OCI-M1 (cell line): ENCODE measurements around the gene FERD3L.

Source experiments
- DNase-seq: peaks from one replicate; lab custom pipeline; 2025; lab: John Stamatoyannopoulos, UW

FERD3L gene

DNA sequence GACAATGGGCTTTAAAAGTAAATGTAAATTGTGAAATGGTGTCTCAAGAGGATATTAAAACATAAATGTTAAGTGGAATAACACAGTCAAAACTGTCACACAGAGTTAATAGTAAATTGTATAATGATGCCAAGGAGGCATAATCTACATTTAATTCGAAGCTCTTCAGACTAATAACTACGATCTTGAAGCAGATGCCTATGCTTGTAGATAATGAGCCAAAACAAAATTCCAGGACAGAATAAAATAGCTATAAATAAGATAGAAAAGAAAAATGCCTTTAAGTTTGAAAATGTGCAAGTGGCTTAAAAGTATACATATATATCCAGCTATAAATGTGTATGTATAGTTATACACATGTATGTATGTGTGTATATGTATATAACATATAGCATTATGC is 45.3 kb downstream of the FERD3L start:
- no peak for DNase-seq

DNA sequence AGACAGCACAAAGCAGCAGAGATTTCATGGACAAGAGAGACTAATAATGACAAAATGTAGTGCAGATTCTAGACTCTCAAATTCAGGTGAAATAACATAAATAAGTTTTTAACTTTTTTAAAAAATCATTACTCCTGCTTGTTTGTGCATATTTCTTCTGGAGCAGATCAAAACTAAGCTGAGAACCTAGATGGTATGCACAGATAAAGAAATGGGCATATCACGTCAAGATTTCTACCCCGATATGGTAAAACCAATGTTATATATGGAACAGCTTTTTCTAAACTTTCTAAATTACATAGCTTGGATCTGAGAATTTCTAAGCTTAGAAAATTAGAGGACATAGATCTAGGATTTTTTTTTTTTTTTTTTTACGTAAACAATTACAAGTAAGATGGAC is 46.0 kb downstream of the FERD3L start:
- DNase-seq = no peak

GRCh38 chr7:19098510-19098909 is 46.7 kb downstream of the FERD3L start:
- DNase-seq = no peak

- no peak for DNase-seq
Observed at GRCh38 chr7:19097165-19098055, 47.8 kb downstream of the FERD3L start.

- no peak for DNase-seq
Observed at GRCh38 chr7:19095353-19095860, 49.8 kb downstream of the FERD3L start.
